Measurements from ENCODE around the gene PDILT. TPM values are rescaled to one million over a fixed set of nuclear protein-coding genes. Genes with fewer than 3 reads are reported as not detected.
"Not testable (repeated sequence)": the region's sequence is repeated elsewhere in the genome, so short reads cannot be mapped to it uniquely, and the experiment has no call there.

The PDILT gene, protein sequence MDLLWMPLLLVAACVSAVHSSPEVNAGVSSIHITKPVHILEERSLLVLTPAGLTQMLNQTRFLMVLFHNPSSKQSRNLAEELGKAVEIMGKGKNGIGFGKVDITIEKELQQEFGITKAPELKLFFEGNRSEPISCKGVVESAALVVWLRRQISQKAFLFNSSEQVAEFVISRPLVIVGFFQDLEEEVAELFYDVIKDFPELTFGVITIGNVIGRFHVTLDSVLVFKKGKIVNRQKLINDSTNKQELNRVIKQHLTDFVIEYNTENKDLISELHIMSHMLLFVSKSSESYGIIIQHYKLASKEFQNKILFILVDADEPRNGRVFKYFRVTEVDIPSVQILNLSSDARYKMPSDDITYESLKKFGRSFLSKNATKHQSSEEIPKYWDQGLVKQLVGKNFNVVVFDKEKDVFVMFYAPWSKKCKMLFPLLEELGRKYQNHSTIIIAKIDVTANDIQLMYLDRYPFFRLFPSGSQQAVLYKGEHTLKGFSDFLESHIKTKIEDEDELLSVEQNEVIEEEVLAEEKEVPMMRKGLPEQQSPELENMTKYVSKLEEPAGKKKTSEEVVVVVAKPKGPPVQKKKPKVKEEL
- polyA plus RNA-seq (2012; ENCODE audit: insufficient read depth, insufficient read length, low read depth), result not detected

GRCh38 chr16:20404637-20405036 lies at the start of gene PDILT:
TSS of gene PDILT (minus strand) at chr16:20404737. CDS start at chr16:20399300, 5,437 bp downstream.
- no peak for TF ChIP-seq CTCF (IDR thresholded peaks at IDR 0.05; ENCODE audit: low read depth, low read length)
- H3K9me3 ChIP-seq, result no peaks in the 10 kb centered on the region
- DNase-seq, result no peak
- H3K36me3 ChIP-seq, result no peaks in the 10 kb centered on the region
- no peaks in the 10 kb centered on the region for H3K4me1 ChIP-seq
- H3K27me3 ChIP-seq, result no peaks in the 10 kb centered on the region
- H3K4me3 ChIP-seq (ENCODE audit: low read depth, low read length), result no peak within 1 kb of the TSS

- H3K4me3 ChIP-seq (ENCODE audit: low read depth, low read length); H3K36me3 ChIP-seq; H3K27me3 ChIP-seq; DNase-seq; H3K4me1 ChIP-seq; H3K9me3 ChIP-seq: not testable (repeated sequence)
These were observed 49.1 kb upstream of the PDILT start for GRCh38 chr16:20453633-20454032.

DNA sequence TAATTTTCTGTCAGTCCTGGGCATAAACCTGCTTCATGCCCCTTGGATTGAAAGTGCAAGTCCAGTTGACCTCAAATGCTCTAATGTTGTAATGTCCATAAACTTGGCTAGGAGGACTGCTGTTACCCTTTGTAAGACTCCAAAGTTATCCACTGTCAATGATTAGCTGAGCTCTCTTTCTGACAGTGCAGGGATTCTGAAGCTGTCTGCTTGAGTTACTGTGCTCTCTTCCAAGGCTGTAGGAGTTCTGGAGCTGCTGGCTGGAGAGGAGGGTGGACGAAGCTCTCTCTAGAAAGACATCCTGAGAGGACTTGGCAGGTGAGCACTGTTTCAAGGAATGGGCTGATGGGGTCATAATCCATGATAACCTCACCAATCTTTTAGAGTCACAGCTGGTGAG lies 46.8 kb upstream of the PDILT start, which contains the start of gene ACSM2A:
Gene ACSM2A, plus strand, starts transcription at position 158 of the 400 bp plus-strand sequence. CDS start 8,594 bp downstream, outside the sequence.
- H3K9me3 ChIP-seq; H3K36me3 ChIP-seq; H3K27me3 ChIP-seq; H3K4me1 ChIP-seq; DNase-seq; H3K4me3 ChIP-seq (ENCODE audit: low read depth, low read length): not testable (repeated sequence)

DNA sequence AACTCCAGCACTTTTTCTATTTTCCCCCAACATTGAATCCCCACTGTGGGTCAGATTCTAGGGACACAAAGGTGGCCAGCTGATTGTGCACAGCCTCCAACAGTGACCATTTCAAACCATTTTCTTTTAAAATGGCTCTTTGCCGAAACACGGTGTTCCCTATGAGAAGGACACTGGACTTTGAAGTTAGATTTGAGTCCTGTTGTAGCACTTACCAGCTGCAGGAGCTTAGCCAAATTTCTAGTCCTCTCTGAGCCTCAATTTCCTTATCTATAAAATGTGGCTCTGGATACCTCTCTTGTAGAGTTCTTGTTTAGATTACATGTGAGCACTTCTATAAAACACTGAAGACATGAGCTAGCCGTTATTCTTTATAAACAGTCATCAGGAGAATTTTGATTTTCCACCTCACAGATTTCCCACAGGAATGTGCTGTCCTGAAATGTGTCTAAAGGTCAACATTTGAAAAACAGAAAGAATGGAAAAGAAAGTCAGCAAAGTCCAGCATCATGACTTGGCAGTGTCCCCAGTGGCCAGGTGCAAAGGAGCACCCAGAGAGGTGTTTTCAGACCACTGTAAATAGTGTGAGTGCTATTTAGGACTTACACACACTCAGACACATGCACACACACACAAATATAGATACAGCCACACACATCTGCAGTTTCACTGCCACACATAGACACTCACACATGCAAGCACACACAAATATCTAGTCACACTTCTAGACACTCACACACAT lies 42.3 kb upstream of the PDILT start:
- H3K9me3 ChIP-seq; H3K36me3 ChIP-seq; H3K27me3 ChIP-seq; DNase-seq; H3K4me3 ChIP-seq (ENCODE audit: low read depth, low read length); H3K4me1 ChIP-seq: not testable (repeated sequence)

GRCh38 chr16:20441859-20442258 lies 37.3 kb upstream of the PDILT start:
- not testable (repeated sequence) for H3K9me3 ChIP-seq; H3K4me1 ChIP-seq; DNase-seq; H3K27me3 ChIP-seq; H3K4me3 ChIP-seq (ENCODE audit: low read depth, low read length); H3K36me3 ChIP-seq

- DNase-seq, result no peak
- Histone ChIP-seq H3K27me3 (no peaks in the 10 kb centered on the region), H3K9me3 (no peaks in the 10 kb centered on the region), H3K4me1 (no peaks in the 10 kb centered on the region), H3K36me3 (no peaks in the 10 kb centered on the region), H3K4me3 (ENCODE audit: low read depth, low read length) (no peak overlapping the region)
- TF ChIP-seq CTCF (IDR thresholded peaks at IDR 0.05; ENCODE audit: low read depth, low read length), result no peak
These were observed 36.7 kb upstream of the PDILT start for GRCh38 chr16:20441191-20441590.

GRCh38 chr16:20440731-20441130 lies 36.2 kb upstream of the PDILT start:
- not testable (repeated sequence) for H3K4me1 ChIP-seq; H3K4me3 ChIP-seq (ENCODE audit: low read depth, low read length); H3K36me3 ChIP-seq; H3K27me3 ChIP-seq; DNase-seq; H3K9me3 ChIP-seq

DNA sequence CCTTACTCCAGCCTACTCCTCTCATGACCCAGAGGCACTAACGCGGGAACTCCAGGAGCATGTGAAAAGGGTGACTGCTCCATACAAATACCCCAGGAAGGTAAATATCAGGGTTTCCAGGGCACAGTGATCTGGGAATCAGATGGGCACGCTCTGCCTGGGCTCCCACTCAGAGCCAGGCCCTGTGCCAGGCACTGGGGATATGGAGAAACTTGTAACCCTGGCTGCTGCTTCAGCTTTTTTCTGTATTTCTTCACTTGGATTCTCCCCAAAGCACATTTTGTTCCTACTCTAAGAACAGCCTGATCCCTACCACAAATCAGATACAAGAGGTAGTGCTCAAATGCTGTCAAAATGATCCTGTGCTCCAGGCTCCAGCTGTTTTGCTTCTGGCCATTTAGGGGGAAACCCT lies 35.3 kb upstream of the PDILT start:
- not testable (repeated sequence) for H3K4me3 ChIP-seq (ENCODE audit: low read depth, low read length); DNase-seq; H3K4me1 ChIP-seq; H3K27me3 ChIP-seq; H3K36me3 ChIP-seq; H3K9me3 ChIP-seq

GRCh38 chr16:20438950-20439349 lies 34.4 kb upstream of the PDILT start:
- not testable (repeated sequence) for H3K4me3 ChIP-seq (ENCODE audit: low read depth, low read length); H3K9me3 ChIP-seq; H3K36me3 ChIP-seq; H3K27me3 ChIP-seq; H3K4me1 ChIP-seq; DNase-seq

All from BE2C (cell line).